ENCODE measurements around the gene GPHN. TPM values are rescaled to one million over a fixed set of nuclear protein-coding genes. Genes with fewer than 3 reads are reported as not detected.

GPHN gene
- total and polyA plus RNA-seq, 2 of the 4 experiments (the other 2 are of a cell fraction) = 8.0 to 8.1 TPM

DNA sequence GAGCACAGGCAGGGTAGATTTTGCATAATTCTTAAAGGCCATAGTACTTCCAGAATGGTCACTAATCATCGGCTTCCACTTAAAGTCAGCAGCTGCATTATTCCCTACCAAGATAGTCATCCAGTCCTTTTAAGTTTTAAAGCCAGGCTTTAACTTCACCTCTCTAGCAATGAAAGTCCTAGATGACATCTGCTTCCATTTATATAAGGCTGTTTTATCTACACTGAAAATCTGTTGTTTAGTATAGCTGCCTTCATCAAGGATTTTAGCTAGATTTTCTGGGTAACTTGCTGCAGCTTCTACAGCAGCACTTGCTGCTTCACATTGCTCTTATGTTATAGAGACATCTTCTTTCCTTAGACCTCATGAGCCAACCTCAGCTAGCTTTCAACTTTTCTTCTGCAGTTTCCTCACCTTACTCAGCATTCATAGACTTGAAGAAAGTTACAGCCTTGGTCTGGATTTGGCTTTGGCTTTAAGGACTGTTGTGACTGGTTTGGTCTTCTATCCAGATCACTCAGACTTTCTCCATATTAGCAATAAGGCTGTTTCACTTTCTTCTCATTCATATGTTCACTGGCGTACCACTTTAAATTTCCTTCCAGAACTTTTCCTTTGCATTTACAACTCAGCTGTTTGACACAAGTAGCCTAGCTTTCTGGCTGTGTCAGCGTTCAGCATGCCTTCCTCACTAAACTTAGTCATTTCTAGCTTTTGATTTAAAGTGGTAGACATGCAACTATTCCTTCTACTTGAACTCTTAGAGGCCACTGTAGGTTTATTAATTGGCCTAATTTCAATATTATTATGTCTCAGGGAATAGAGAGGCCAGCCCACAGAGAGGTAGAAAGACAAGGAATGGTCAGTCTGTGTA lies 471.4 kb downstream of the GPHN start:
- DNase-seq (no peak), ATAC-seq (ENCODE audit: low read depth) (no peak)
- Histone ChIP-seq H2BK20ac (ENCODE audit: low read depth, low read length) (no peak overlapping the region), H2BK15ac (ENCODE audit: low read depth, low read length) (no peak overlapping the region), H3K9ac (ENCODE audit: low read depth, low read length) (no peak overlapping the region), H2AK9ac (replicated peaks; ENCODE audit: low read depth, low read length, poor library complexity) (no peak overlapping the region), H2AK5ac (ENCODE audit: low read depth, low read length) (no peak overlapping the region), H3K36me3 (ENCODE audit: control insufficient read depth, insufficient read depth, low read length) (no peaks in the 10 kb centered on the region), H4K5ac (ENCODE audit: low read depth, low read length) (no peak overlapping the region), H3K9me3 (ENCODE audit: control insufficient read depth, insufficient read depth, low read length) (no peaks in the 10 kb centered on the region), H4K8ac (ENCODE audit: low read depth in 2 of 2, low read length in 2 of 2) (no peak overlapping the region), H2BK5ac (ENCODE audit: low read depth, low read length, poor library complexity, severe bottlenecking) (no peak overlapping the region), H3K27ac (ENCODE audit: insufficient read depth, low read length) (no peak overlapping the region), H3K23ac (ENCODE audit: low read depth, low read length) (no peak overlapping the region; the same call in 1 of the 2 replicates), H3K4me3 (ENCODE audit: insufficient read depth, low read depth, low read length) (no peak overlapping the region), H3K14ac (replicated peaks; ENCODE audit: low read depth, low read length) (no peak overlapping the region), H3K27me3 (ENCODE audit: control insufficient read depth, insufficient read depth, low read length) (no peaks in the 10 kb centered on the region), H4K91ac (ENCODE audit: insufficient read depth, low read depth, low read length) (no peak overlapping the region), H4K20me1 (ENCODE audit: insufficient read depth, low read length) (no peaks in the 10 kb centered on the region), H2AFZ (replicated peaks; ENCODE audit: low read length, poor library complexity) (no peak overlapping the region), H2BK120ac (ENCODE audit: low read depth, low read length) (no peak overlapping the region), H3K56ac (ENCODE audit: extremely low read depth, insufficient read depth, low read length) (no peak overlapping the region), H3K9me1 (ENCODE audit: insufficient read depth, low read length) (no peaks in the 10 kb centered on the region), H3K79me1 (ENCODE audit: low read depth in 1 of 2, low read length in 2 of 2) (no peaks in the 10 kb centered on the region), H3K18ac (ENCODE audit: low read depth, low read length) (no peak overlapping the region), H3K4me1 (ENCODE audit: control insufficient read depth, insufficient read depth, low read length) (no peaks in the 10 kb centered on the region), H3K4me2 (ENCODE audit: low read depth, low read length) (no peak overlapping the region), H3K4ac (ENCODE audit: low read depth, low read length) (no peak overlapping the region)
- BruUV-seq (replicated peaks) = no TSS peak
- WGBS, 2 experiments (ENCODE audit: extremely low coverage in 2 of 2, insufficient read length in 1 of 2) = 80% methylated on average over 1 of the region's 3 CpGs; no CpG with 5 or more reads in 1 of the 2 experiments
- in situ Hi-C loops (cut with MboI; ENCODE audit: low sequenced_read_pairs) (no loop called here), dilution Hi-C loops (cut with HindIII; ENCODE audit: low sequenced_read_pairs, unreplicated experiment) (no loop called here), intact Hi-C loops (cut with micrococcal nuclease) (no loop called here)
- ChIA-PET POLR2A (ENCODE audit: unreplicated experiment) (no interaction called here), CTCF (no interaction called here)
- no peak for TF ChIP-seq SMC3 (IDR thresholded peaks at IDR 0.05; ENCODE audit: low read depth, low read length)
- TF ChIP-seq FOS (IDR thresholded peaks at IDR 0.05; ENCODE audit: low read depth, low read length) = no peak
- TF ChIP-seq RFX5 (IDR thresholded peaks at IDR 0.05; ENCODE audit: low read depth, low read length) = no peak
- no peak for TF ChIP-seq CHD1 (IDR thresholded peaks at IDR 0.05; ENCODE audit: low read depth, low read length)
- no peak for TF ChIP-seq RCOR1 (IDR thresholded peaks at IDR 0.05; ENCODE audit: insufficient replicate concordance, low read length)
- TF ChIP-seq, protein P1, sequence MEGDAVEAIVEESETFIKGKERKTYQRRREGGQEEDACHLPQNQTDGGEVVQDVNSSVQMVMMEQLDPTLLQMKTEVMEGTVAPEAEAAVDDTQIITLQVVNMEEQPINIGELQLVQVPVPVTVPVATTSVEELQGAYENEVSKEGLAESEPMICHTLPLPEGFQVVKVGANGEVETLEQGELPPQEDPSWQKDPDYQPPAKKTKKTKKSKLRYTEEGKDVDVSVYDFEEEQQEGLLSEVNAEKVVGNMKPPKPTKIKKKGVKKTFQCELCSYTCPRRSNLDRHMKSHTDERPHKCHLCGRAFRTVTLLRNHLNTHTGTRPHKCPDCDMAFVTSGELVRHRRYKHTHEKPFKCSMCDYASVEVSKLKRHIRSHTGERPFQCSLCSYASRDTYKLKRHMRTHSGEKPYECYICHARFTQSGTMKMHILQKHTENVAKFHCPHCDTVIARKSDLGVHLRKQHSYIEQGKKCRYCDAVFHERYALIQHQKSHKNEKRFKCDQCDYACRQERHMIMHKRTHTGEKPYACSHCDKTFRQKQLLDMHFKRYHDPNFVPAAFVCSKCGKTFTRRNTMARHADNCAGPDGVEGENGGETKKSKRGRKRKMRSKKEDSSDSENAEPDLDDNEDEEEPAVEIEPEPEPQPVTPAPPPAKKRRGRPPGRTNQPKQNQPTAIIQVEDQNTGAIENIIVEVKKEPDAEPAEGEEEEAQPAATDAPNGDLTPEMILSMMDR (conservative IDR thresholded peaks at IDR 0.05; ENCODE audit: low read depth, low read length) = no peak
- TF ChIP-seq MAFK (IDR thresholded peaks at IDR 0.05; ENCODE audit: low read depth, low read length) = no peak
- TF ChIP-seq, protein P2, sequence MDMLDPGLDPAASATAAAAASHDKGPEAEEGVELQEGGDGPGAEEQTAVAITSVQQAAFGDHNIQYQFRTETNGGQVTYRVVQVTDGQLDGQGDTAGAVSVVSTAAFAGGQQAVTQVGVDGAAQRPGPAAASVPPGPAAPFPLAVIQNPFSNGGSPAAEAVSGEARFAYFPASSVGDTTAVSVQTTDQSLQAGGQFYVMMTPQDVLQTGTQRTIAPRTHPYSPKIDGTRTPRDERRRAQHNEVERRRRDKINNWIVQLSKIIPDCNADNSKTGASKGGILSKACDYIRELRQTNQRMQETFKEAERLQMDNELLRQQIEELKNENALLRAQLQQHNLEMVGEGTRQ (IDR thresholded peaks at IDR 0.05; ENCODE audit: low read depth, low read length) = no peak
- TF ChIP-seq, protein P3, sequence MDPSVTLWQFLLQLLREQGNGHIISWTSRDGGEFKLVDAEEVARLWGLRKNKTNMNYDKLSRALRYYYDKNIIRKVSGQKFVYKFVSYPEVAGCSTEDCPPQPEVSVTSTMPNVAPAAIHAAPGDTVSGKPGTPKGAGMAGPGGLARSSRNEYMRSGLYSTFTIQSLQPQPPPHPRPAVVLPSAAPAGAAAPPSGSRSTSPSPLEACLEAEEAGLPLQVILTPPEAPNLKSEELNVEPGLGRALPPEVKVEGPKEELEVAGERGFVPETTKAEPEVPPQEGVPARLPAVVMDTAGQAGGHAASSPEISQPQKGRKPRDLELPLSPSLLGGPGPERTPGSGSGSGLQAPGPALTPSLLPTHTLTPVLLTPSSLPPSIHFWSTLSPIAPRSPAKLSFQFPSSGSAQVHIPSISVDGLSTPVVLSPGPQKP (IDR thresholded peaks at IDR 0.05; ENCODE audit: borderline replicate concordance, low read depth, low read length) = no peak
- no peak for TF ChIP-seq MXI1 (IDR thresholded peaks at IDR 0.05; ENCODE audit: borderline replicate concordance, low read depth, low read length)
- no peak for TF ChIP-seq NFE2L2 (IDR thresholded peaks at IDR 0.05; ENCODE audit: low read depth, low read length)
- TF ChIP-seq RAD21 (IDR thresholded peaks at IDR 0.05; ENCODE audit: low read length) = no peak
- TF ChIP-seq BHLHE40 (IDR thresholded peaks at IDR 0.05; ENCODE audit: low read depth, low read length) = no peak
